ENCODE measurements around the gene FFAR3.
"Not testable (repeated sequence)": the region's sequence is repeated elsewhere in the genome, so short reads cannot be mapped to it uniquely, and the experiment has no call there.

The FFAR3 gene

DNA sequence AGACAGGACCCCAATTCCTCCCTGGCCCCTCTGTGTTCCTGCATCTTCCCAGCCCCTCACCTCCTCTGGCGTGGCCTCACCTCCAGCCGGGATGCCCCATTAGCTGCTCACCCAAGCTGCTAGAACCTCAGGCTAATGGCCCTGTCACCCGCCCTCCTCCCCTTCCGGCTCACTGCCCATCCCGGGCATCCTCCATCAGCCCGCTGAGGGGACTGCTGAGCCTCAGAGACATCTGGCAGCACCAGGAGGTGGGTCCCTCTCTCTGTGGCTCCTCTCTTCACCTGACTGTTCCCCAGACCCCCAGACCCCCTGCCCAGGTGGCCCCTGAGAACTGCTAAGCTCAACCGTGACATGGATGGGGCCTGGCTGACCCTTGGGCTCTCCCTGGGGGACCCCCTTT is 7.7 kb upstream of the FFAR3 start:
- DNase-seq (ENCODE audit: low read depth), result no peak

DNA sequence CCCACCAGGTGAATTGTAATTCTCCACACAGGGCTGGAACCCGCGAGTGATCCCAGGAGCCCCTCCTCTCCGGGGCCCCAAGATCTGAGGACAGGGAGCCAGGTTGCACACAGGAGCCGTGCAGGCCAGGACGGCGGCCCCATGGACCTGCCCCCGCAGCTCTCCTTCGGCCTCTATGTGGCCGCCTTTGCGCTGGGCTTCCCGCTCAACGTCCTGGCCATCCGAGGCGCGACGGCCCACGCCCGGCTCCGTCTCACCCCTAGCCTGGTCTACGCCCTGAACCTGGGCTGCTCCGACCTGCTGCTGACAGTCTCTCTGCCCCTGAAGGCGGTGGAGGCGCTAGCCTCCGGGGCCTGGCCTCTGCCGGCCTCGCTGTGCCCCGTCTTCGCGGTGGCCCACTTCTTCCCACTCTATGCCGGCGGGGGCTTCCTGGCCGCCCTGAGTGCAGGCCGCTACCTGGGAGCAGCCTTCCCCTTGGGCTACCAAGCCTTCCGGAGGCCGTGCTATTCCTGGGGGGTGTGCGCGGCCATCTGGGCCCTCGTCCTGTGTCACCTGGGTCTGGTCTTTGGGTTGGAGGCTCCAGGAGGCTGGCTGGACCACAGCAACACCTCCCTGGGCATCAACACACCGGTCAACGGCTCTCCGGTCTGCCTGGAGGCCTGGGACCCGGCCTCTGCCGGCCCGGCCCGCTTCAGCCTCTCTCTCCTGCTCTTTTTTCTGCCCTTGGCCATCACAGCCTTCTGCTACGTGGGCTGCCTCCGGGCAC is 6.7 kb upstream of the FFAR3 start:
- DNase-seq (ENCODE audit: low read depth), result no peak

DNA sequence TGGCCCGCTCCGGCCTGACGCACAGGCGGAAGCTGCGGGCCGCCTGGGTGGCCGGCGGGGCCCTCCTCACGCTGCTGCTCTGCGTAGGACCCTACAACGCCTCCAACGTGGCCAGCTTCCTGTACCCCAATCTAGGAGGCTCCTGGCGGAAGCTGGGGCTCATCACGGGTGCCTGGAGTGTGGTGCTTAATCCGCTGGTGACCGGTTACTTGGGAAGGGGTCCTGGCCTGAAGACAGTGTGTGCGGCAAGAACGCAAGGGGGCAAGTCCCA is 6.1 kb upstream of the FFAR3 start:
- no peak for DNase-seq (ENCODE audit: low read depth)

DNA sequence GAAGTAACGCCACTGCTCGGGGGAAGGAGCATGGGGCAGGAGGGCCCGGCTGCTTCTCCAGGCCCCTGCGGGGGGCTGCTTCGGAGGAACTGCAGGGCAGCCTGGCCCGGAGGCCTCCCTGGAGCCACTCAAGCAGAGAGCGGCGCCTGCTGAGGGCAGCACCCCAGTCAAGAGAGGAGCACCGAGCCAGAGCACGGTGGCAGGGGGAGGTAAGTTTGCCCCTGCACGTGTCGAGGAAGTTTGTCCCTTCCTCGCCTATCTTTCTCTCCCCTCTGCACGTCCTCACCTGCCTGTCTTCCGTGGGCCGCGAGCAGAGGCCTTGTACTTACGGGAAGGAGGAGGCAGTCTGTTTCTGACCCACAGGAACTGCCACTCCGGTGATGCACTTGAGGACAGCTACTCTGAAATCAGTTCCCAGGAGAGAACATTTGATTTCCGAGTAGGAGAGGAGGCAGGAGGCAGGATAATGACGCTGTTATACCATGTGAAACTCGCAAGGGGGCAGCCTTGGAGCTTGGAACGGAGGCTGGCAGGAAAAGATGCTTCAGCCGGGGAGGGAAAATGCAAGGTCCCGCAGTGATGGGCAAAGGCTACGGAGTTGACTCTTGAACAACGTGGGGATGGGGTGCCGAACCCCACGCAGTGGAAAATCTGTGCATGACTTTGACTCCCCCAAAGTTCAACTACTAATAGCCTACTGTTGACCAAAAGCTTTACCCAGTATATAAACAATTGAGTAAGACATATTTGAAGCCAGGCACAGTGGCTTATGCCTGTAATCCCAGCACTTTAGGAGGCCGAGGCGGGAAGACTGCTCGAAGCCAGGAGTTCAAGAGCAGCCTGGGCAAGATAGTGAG is 5.6 kb upstream of the FFAR3 start:
- peak; percentile 20 for DNase-seq (ENCODE audit: low read depth)

DNA sequence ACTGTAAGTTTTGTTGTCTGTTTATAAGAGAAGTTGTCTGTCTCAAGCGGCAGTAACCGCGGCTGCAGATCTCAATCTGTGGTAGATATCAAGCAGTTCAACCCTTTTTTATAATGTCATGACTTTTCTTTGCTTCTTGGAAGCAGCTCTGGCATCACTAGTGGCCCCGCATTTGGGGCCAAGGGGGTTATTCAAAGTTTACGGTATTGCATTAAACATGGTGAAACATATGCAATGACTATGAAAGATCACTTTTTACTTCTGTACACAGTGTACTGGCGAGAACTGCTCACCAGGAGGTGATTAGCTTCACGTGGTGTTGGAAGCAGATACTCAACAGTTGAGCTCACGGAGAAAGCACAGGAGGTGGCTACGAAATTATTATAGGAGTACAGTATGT is 4.6 kb upstream of the FFAR3 start:
- DNase-seq (ENCODE audit: low read depth), result no peak

DNA sequence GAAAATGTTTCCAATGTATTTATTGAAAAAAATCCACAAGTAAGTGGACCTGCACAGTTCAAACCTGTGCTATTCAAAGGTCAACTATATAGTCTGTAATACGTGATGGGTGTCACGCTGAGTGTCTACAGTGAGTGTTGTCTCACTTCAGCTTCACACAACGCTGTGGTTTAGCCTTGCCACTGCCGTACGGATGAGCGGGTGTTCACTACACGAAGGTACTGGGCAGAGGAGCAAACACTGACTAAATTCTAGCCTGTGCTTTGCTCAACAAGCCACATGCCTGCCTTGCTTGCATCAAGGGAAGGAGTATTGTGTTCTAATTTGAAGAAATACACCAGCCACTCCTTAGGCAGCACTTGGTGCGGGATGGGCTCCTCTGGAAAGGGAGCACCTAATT is 3.4 kb upstream of the FFAR3 start:
- DNase-seq (ENCODE audit: low read depth), result no peak

DNA sequence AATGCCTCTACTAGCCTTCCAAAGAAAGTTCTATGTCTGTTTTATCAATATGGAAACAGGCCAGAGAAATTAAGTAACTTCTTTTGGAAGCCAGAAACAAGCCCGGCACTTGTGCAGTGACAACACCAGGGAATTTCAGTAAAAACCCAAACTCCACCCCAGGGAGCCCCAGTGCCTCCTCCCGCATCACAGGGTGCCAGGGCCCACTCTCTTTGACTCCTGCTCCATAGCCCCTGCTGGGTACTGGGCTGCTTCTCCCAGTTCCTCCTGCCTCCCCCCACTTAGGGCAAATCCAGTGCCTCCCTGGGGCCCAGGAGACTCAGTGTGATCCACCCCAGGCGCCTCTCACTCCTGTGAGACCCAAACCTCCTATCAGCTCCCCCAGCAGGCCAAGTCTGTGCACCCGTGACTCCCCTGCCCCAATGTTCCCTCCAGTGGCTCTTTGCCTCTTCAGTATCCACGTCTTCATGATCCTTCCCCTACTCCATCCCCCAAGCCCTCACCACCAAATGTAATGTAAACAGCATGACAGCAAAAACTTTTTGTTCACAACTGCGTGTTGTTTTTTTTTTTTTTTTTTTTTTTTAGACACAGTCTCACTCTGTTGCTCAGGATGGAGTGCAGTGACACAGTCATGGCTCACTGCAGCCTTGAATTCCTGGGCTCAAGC is 2.3 kb upstream of the FFAR3 start:
- no peak for DNase-seq (ENCODE audit: low read depth)

DNA sequence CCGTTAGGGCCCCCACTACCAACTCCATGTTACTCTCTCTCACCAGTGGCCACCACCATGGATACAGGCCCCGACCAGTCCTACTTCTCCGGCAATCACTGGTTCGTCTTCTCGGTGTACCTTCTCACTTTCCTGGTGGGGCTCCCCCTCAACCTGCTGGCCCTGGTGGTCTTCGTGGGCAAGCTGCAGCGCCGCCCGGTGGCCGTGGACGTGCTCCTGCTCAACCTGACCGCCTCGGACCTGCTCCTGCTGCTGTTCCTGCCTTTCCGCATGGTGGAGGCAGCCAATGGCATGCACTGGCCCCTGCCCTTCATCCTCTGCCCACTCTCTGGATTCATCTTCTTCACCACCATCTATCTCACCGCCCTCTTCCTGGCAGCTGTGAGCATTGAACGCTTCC is 574 bp downstream of the FFAR3 start:
- not testable (repeated sequence) for DNase-seq (ENCODE audit: low read depth)

DNA sequence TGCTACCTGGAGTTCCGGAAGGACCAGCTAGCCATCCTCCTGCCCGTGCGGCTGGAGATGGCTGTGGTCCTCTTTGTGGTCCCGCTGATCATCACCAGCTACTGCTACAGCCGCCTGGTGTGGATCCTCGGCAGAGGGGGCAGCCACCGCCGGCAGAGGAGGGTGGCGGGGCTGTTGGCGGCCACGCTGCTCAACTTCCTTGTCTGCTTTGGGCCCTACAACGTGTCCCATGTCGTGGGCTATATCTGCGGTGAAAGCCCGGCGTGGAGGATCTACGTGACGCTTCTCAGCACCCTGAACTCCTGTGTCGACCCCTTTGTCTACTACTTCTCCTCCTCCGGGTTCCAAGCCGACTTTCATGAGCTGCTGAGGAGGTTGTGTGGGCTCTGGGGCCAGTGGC is 1.1 kb downstream of the FFAR3 start:
- DNase-seq (ENCODE audit: low read depth), result not testable (repeated sequence)

DNA sequence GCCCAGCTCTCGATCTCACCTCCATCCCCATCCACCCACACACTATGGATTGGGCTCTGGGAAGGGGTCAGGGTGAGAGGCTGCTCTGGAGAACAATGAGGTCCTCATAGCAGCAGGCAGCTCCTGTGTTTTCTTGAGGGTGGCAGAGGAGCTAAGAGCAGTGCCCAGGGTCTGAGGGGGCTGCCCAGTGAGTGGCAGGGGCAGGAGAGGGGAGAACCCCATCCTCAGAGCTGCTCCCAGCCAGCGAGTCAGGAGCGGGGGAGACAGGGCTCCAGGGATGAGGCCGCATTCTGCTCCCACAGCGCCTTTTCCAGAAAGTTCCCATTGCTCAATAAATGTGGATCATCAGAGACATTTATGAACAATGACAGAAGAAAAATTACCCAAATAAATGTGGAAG is 1.8 kb downstream of the FFAR3 start:
- not testable (repeated sequence) for DNase-seq (ENCODE audit: low read depth)

DNA sequence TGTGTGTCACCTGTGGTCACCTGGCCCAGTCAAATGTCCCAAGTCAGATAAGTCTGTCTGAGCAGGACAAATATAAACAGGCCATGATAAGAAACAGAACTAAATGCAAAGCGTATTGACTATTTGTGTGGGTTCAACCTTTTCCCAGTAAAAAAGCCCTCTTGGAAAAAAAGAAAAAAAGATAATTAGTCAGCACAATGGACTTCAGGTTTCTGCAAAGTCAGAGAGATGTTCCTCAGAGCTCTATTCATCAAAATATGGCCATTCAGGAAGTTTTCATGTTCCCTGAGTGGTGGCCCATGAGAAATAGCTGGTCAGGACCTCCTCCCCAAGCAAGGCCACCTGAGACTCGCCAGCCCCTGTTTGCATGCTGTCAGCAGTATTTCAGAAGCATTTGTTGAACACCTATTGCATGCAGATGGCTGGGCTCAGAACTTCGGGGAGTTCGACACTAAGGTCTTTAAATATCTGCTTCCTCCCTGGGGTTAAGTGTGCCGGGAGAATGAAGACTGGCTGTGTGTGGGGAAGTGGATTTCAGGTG is 2.7 kb downstream of the FFAR3 start:
- no peak for DNase-seq (ENCODE audit: low read depth)

DNA sequence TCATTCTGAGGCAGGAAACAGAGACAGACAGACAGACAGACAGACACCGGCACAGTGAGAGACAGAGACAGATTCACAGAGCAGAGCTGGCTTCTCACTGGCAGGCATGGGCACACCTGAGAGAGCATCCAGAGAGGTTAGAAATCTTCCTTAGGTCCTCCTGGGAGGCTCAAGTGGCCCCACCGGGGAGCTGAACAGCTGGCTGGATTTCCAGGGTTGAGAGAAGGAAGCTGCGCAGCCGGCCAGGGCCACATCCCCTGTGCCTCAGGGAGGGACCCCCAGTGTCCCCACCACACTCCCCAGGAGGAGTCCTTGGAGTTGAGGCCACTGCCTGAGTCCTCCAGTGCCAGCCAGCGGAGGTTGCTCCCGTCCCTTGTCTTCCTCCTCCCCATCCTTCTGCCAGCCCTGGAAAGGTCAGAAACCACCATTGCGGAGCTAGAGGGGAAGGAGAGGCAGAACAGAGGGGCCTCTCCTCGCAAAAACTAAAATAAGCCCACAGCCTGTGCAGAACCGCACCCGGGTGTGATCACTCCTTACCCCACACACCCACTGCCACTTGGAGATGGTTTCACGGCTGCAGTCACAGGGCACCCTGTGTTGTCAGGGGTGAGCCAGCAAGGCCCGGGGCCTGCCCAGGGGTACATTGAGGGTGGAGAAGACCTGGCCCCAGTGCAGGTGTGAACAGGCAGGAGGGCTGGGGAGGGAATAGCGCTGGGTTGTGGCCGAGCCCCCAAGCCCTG is 4.2 kb downstream of the FFAR3 start:
- DNase-seq (ENCODE audit: low read depth), result no peak

DNA sequence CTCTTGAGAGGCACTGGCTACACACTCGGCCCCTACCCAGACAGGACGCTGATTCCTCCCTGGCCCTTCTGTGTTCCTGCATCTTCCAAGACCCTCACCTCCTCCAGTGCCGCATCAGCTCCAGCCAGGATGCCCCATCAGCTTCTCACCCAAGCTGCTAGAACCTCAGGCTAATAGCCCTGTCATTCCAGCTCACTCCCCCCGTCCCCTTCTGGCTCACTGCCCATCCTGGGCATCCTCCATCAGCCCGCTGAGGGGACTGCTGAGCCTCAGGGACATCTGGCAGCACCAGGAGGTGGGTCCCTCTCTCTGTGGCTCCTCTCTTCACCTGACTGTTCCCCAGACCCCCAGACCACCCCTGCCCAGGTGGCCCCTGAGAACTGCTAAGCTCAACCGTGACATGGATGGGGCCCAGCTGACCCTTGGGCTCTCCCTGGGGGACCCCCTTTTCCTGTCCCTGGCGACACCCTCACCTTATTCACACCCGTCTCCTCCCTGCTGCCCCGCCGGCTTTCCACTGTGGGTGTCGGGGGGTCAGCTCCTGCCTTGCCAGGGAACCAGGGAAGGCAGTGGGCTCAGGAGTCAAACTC is 4.8 kb downstream of the FFAR3 start:
- no peak for DNase-seq (ENCODE audit: low read depth)

DNA sequence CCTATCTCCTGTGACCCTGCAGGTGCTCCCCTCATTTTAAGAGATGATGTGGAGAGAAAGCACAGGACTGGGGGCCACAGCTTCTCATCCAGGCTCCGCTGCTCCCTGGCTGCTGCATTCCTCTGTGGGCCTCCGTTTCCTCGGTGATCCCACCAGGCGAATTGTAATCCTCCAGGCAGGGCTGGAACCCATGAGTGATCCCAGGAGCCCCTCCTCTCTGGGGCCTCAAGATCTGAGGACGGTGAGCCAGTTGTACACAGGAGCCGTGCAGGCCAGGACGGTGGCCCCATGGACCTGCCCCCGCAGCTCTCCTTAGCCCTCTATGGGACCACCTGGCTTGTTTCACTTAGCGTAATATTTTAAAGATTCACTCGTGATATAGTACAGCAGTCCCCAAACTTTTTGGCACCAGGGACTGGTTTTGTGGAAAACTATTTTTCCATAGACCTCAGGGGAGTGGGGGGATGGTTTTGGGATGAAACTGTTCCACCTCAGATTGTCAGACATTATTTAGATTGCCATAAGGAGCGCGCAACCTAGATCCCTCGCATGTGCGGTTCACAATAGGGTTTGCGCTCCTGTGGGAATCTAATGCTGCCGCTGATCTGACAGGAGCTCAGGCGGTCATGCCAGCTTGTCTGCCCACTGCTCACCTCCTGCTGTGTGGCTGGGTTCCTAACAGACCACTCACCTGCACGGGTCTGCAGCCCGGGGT is 5.6 kb downstream of the FFAR3 start:
- DNase-seq (ENCODE audit: low read depth), result no peak

DNA sequence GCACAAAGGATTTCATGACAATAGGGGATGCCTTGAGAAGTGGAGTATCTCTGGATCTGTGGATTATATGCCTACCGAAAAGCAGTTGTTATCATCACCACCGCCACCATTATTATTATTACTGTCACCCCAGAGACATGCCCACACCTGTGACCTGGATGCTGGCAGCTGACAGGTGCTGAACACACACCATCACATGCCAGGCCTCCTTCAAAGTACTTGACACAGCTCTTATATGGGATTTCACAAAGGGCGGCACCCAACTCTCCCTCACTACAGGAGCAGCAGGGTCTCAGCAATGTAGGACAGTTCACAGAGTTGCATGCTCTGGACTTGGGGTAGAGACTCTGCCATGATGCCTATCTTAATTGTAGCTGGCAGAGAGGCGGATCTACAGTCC is 7.0 kb downstream of the FFAR3 start:
- DNase-seq (ENCODE audit: low read depth), result no peak

DNA sequence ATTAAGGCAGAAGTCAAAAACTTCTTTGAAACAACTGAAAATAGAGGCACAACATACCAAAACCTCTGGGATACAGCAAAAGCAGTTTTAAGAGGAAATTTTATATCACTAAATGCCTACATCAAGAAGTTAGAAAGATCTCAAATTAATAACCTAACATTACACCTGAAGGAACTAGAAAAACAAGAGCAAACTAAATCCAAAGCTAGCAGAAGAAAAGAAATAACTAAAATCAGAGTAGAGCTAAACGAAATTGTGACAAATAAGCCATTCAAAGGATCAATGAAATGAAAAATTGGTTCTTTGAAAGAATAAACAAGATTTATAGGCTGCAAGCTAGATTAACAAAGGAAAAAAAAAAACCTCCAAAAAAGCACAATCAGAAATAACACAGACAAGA is 10.1 kb downstream of the FFAR3 start:
- DNase-seq (ENCODE audit: low read depth), result no peak

DNA sequence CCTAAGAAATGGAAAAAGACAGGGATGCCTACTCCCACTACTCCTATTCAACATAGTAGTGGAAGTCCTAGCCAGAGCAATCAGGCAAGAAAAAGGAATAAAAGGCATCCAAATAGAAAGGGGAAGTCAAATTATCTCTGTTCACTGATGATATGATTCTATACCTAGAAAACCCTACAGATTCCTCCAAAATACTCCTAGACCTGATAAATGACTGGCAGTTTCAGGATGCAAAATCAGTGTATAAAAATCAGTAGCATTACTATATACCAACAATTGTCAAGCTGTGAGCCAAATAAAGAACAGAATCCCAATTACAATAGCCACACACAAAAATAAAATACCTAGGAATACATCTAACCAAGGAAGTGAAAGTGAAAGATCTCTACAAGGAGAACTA is 11.3 kb downstream of the FFAR3 start:
- no peak for DNase-seq (ENCODE audit: low read depth)

DNA sequence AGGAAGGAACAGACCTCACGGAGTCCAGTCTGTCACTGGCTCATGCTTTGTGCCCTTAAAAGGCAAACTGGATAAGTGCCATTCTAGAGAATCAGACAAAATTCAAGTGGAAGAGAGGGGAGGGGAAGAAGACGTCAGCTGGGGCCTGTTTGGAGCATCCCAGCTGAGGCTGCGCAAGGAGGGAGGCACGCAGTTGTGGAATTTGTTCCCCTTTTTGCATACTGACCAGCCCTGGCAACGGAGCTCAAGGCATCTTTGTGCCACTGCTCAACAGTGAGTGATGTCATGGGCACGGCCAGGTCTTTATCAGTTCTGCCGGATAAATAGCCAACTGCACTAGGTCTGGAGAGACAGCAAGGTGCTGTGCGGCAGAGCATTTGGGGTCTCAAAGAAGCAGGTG is 12.5 kb downstream of the FFAR3 start, which contains the start of gene GPR42:
Gene GPR42 (plus strand): TSS at position 347 of the 400 bp plus-strand sequence. CDS start 292 bp downstream, outside the sequence.
- DNase-seq (ENCODE audit: low read depth), result no peak

DNA sequence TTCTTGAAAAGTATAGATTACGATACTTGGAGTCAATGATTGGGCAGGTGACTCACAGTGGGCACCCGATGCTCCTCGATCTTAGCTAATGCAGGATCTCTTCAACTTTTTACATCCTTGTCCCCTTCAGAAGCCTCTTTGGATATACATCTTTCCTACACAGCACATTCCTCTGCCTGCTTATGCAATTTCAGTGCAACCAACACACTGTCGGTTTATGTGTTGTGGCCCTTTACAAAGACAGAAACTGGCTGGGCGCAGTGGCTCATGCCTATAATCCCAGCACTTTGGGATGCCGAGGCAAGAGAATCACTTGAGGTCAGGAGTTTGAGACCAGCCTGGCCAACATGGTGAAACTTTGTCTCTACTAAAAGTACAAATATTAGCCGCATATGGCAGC is 15.2 kb downstream of the FFAR3 start:
- DNase-seq (ENCODE audit: low read depth), result no peak

DNA sequence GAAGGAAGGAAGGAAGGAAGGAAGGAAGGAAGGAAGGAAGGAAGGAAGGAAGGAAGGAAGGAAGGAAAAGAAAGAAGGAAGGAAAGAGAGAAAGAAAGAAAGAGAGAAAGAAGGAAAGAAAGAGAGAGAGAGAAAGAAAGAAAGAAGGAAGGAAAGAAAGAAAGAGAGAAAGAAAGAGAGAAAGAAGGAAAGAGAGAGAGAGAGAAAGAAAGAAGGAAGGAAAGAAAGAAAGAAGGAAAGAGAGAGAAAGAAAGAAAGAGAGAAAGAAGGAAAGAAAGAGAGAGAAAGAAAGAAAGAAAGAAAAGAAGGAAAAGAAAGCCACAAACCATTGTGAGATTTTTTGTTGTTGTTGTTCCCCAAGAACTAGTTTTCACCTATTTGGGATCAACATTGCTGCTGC is 15.8 kb downstream of the FFAR3 start:
- not testable (repeated sequence) for DNase-seq (ENCODE audit: low read depth)

All from non-pigmented ciliary epithelial cell (primary cell).